Activated T-cell treated with anti-CD3 and anti-CD28 coated beads, Interleukin-2, amount 50 U/mL, for 72 hours (primary cell): ENCODE results near the gene SLC25A39. TPM values are rescaled to one million over a fixed set of nuclear protein-coding genes. Genes with fewer than 3 reads are reported as not detected.
"Not testable (repeated sequence)": the region's sequence is repeated elsewhere in the genome, so short reads cannot be mapped to it uniquely, and the experiment has no call there.

Source experiments
- ATAC-seq, 2 donors: fragments of 150-1000 bp; cut with Tn5 transposase; replicated peaks in 1 of 2; 2 replicates each; pipeline ENCODE4 v1.10.0; 2021; ENCODE audit warnings: moderate library complexity in 2 of 2, mild to moderate bottlenecking in 1 of 2
- DNase-seq, 2 donors: peaks; one replicate each; pipeline ENCODE4 v3.0.0; 2021 to 2022; ENCODE audit warnings: mixed read lengths in 1 of 2
- H3K27ac Mint-ChIP-seq: one replicate; pipeline ENCODE4 v1.8.0; 2022; ENCODE audit warnings: mild to moderate bottlenecking, moderate library complexity, mixed read lengths
- H3K27me3 Mint-ChIP-seq: one replicate; pipeline ENCODE4 v1.8.0; 2022; ENCODE audit warnings: low read depth, mixed read lengths
- H3K36me3 Mint-ChIP-seq, 2 donors: one replicate each; pipeline ENCODE4 v1.8.0; 2022; ENCODE audit warnings: mixed read lengths in 2 of 2, mild to moderate bottlenecking in 1 of 2; ENCODE audit not compliant: insufficient read depth in 2 of 2
- H3K4me1 Mint-ChIP-seq: one replicate; pipeline ENCODE4 v1.8.0; 2022; ENCODE audit warnings: low read depth, mixed read lengths
- H3K4me3 Mint-ChIP-seq, 2 donors: one replicate each; pipeline ENCODE4 v1.8.0; 2022; ENCODE audit warnings: mild to moderate bottlenecking in 2 of 2, mixed read lengths in 2 of 2, moderate library complexity in 2 of 2
- H3K9me3 Mint-ChIP-seq, 2 donors: one replicate each; pipeline ENCODE4 v1.8.0; 2022; ENCODE audit warnings: mixed read lengths in 2 of 2
- total RNA-seq, 2 donors: library from RNA; stranded (reverse); gene quantifications; one replicate each; pipeline ENCODE4 v1.2.3, GENCODE V29; 2022

Gene SLC25A39
- 10 to 100 TPM; 83.6 to 97.2 TPM for total RNA-seq

- Mint-ChIP-seq H3K4me3 (peak within 1 kb of the TSS; percentile 96), H3K27ac (peak within 1 kb of the TSS; percentile 88), H3K4me1 (peaks cover 20% of the 10 kb centered on the region), H3K36me3 (no peaks in the 10 kb centered on the region), H3K27me3 (no peaks in the 10 kb centered on the region), H3K9me3 (no peaks in the 10 kb centered on the region)
- peak; percentile 96 to 99 for DNase-seq
- peak; percentile 76 to 83 for ATAC-seq
Measured at GRCh38 chr17:44324571-44325275, at the start of gene SLC25A39. Gene SLC25A39 (minus strand): TSS chr17:44324823. CDS start chr17:44323562, 1,261 bp downstream.

- H3K27me3 Mint-ChIP-seq, result peaks cover 30% of the 10 kb centered on the region
- ATAC-seq (no peak), DNase-seq (no peak)
- no peaks in the 10 kb centered on the region for H3K4me1 Mint-ChIP-seq
- no peak overlapping the region for H3K4me3 Mint-ChIP-seq
- H3K9me3 Mint-ChIP-seq, result no peaks in the 10 kb centered on the region
- no peak overlapping the region for H3K27ac Mint-ChIP-seq
- no peaks in the 10 kb centered on the region for H3K36me3 Mint-ChIP-seq
Measured at GRCh38 chr17:44372036-44372435, 47.4 kb upstream of the SLC25A39 start.

GRCh38 chr17:44369414-44370023 lies 44.9 kb upstream of the SLC25A39 start:
- not testable (repeated sequence) for H3K27ac Mint-ChIP-seq, DNase-seq, H3K9me3 Mint-ChIP-seq, H3K4me1 Mint-ChIP-seq, H3K36me3 Mint-ChIP-seq, ATAC-seq
- peak overlapping the region; percentile 43 to 74 for H3K4me3 Mint-ChIP-seq
- peaks cover 53% of the 10 kb centered on the region for H3K27me3 Mint-ChIP-seq

GRCh38 chr17:44368391-44369243 lies 44.0 kb upstream of the SLC25A39 start:
- not testable (repeated sequence) for H3K4me1 Mint-ChIP-seq, DNase-seq, H3K9me3 Mint-ChIP-seq, H3K27ac Mint-ChIP-seq, H3K36me3 Mint-ChIP-seq, H3K4me3 Mint-ChIP-seq, ATAC-seq
- peaks cover 50% of the 10 kb centered on the region for H3K27me3 Mint-ChIP-seq

GRCh38 chr17:44367231-44367979 lies 42.8 kb upstream of the SLC25A39 start:
- H3K9me3 Mint-ChIP-seq, result no peaks in the 10 kb centered on the region
- no peaks in the 10 kb centered on the region for H3K4me1 Mint-ChIP-seq
- DNase-seq (no peak), ATAC-seq (no peak)
- no peaks in the 10 kb centered on the region for H3K36me3 Mint-ChIP-seq
- H3K27me3 Mint-ChIP-seq, result peaks cover 50% of the 10 kb centered on the region
- H3K4me3 Mint-ChIP-seq, result no peak overlapping the region
- H3K27ac Mint-ChIP-seq, result no peak overlapping the region

GRCh38 chr17:44365051-44365450 lies 40.4 kb upstream of the SLC25A39 start:
- H3K4me1 Mint-ChIP-seq, H3K9me3 Mint-ChIP-seq, DNase-seq, H3K27ac Mint-ChIP-seq, H3K36me3 Mint-ChIP-seq, ATAC-seq: not testable (repeated sequence)
- Mint-ChIP-seq H3K4me3 (peak overlapping the region; percentile 58 to 81), H3K27me3 (peaks cover 55% of the 10 kb centered on the region)

GRCh38 chr17:44363613-44364159 lies 39.1 kb upstream of the SLC25A39 start, which contains the start of gene FAM171A2:
Gene FAM171A2 (minus strand): TSS chr17:44363853. CDS start chr17:44363714, 139 bp downstream.
- Mint-ChIP-seq H3K36me3 (no peaks in the 10 kb centered on the region), H3K4me3 (peak within 1 kb of the TSS; percentile 76 to 81), H3K27ac (no peak within 1 kb of the TSS), H3K9me3 (no peaks in the 10 kb centered on the region), H3K27me3 (peaks cover 47% of the 10 kb centered on the region), H3K4me1 (no peaks in the 10 kb centered on the region)
- ATAC-seq (peak; percentile 92 to 94), DNase-seq (peak; percentile 78 to 84)

GRCh38 chr17:44362949-44363612 lies 38.5 kb upstream of the SLC25A39 start:
- no peaks in the 10 kb centered on the region for H3K36me3 Mint-ChIP-seq
- peak overlapping the region; percentile 72 to 77 for H3K4me3 Mint-ChIP-seq
- ATAC-seq (peak; percentile 46 to 55), DNase-seq (peak in 1 of 2 donors; percentile 27)
- H3K27me3 Mint-ChIP-seq, result peaks cover 47% of the 10 kb centered on the region
- H3K27ac Mint-ChIP-seq, result no peak overlapping the region
- no peaks in the 10 kb centered on the region for H3K9me3 Mint-ChIP-seq
- no peaks in the 10 kb centered on the region for H3K4me1 Mint-ChIP-seq

- peaks cover 43% of the 10 kb centered on the region for H3K27me3 Mint-ChIP-seq
- H3K4me1 Mint-ChIP-seq, result no peaks in the 10 kb centered on the region
- DNase-seq, result no peak
- no peak overlapping the region for H3K27ac Mint-ChIP-seq
- no peaks in the 10 kb centered on the region for H3K36me3 Mint-ChIP-seq
- no peaks in the 10 kb centered on the region for H3K9me3 Mint-ChIP-seq
- no peak for ATAC-seq
- peak overlapping the region; percentile 43 to 72 for H3K4me3 Mint-ChIP-seq
Measured at GRCh38 chr17:44362459-44362948, 37.9 kb upstream of the SLC25A39 start.

GRCh38 chr17:44361292-44362260 lies 37.0 kb upstream of the SLC25A39 start:
- peak overlapping the region in 1 of 2 donors; percentile 9 for H3K4me3 Mint-ChIP-seq
- peaks cover 33% of the 10 kb centered on the region for H3K27me3 Mint-ChIP-seq
- ATAC-seq (no peak), DNase-seq (no peak)
- no peaks in the 10 kb centered on the region for H3K36me3 Mint-ChIP-seq
- no peaks in the 10 kb centered on the region for H3K4me1 Mint-ChIP-seq
- H3K9me3 Mint-ChIP-seq, result no peaks in the 10 kb centered on the region
- no peak overlapping the region for H3K27ac Mint-ChIP-seq

- DNase-seq (no peak), ATAC-seq (no peak)
- H3K27me3 Mint-ChIP-seq, result peaks cover 28% of the 10 kb centered on the region
- H3K9me3 Mint-ChIP-seq, result no peaks in the 10 kb centered on the region
- no peaks in the 10 kb centered on the region for H3K4me1 Mint-ChIP-seq
- H3K36me3 Mint-ChIP-seq, result no peaks in the 10 kb centered on the region
- no peak overlapping the region for H3K4me3 Mint-ChIP-seq
- no peak overlapping the region for H3K27ac Mint-ChIP-seq
Measured at GRCh38 chr17:44360826-44361225, 36.2 kb upstream of the SLC25A39 start.
